C1 segment of cervical spinal cord (tissue), 14 donors: ENCODE measurements around the gene GTF3C1.

ENCODE experiments used
- DNase-seq, 14 donors: peaks; one replicate each; lab custom pipeline; 2025; lab: John Stamatoyannopoulos, UW

Gene GTF3C1

GRCh38 chr16:27486760-27487159 lies 63.0 kb downstream of the GTF3C1 start:
- no peak for DNase-seq

GRCh38 chr16:27486344-27486743 lies 63.4 kb downstream of the GTF3C1 start:
- no peak for DNase-seq

- no peak for DNase-seq
Observed at GRCh38 chr16:27485811-27486210, 63.9 kb downstream of the GTF3C1 start.

- peak in 3 of 14 donors; percentile 3 to 56 (median 6) for DNase-seq
Observed at GRCh38 chr16:27485126-27485525, 64.6 kb downstream of the GTF3C1 start.

GRCh38 chr16:27483624-27484023 lies 66.1 kb downstream of the GTF3C1 start:
- DNase-seq, result no peak

GRCh38 chr16:27483088-27483437 lies 66.7 kb downstream of the GTF3C1 start:
- no peak for DNase-seq

- DNase-seq, result no peak
Observed at GRCh38 chr16:27482397-27483087, 67.2 kb downstream of the GTF3C1 start.

GRCh38 chr16:27481282-27481934 lies 68.3 kb downstream of the GTF3C1 start:
- no peak for DNase-seq

- no peak for DNase-seq
Observed at GRCh38 chr16:27480761-27481160, 69.0 kb downstream of the GTF3C1 start.

- no peak for DNase-seq
Observed at GRCh38 chr16:27476240-27476639, 73.5 kb downstream of the GTF3C1 start.

- DNase-seq, result no peak
Observed at GRCh38 chr16:27475561-27475960, 74.2 kb downstream of the GTF3C1 start.

GRCh38 chr16:27474921-27475320 lies 74.8 kb downstream of the GTF3C1 start:
- DNase-seq, result no peak

GRCh38 chr16:27474041-27474440 lies 75.7 kb downstream of the GTF3C1 start:
- no peak for DNase-seq

- DNase-seq, result no peak
Observed at GRCh38 chr16:27473101-27473900, 76.4 kb downstream of the GTF3C1 start.

- no peak for DNase-seq
Observed at GRCh38 chr16:27472091-27473020, 77.4 kb downstream of the GTF3C1 start.

GRCh38 chr16:27471661-27472060 lies 78.1 kb downstream of the GTF3C1 start:
- DNase-seq, result no peak

GRCh38 chr16:27470567-27471431 lies 78.9 kb downstream of the GTF3C1 start:
- DNase-seq, result no peak

- DNase-seq, result no peak
Observed at GRCh38 chr16:27468941-27469531, 80.7 kb downstream of the GTF3C1 start.

GRCh38 chr16:27465483-27465879 lies 84.2 kb downstream of the GTF3C1 start:
- DNase-seq, result no peak
